Panc1 (cell line): ENCODE results near the gene APRT.

Experiments used
- CTCF ChIP-seq: fragments of 450-650 bp; IDR thresholded peaks from 2 replicates; pipeline ENCODE4 v1.5.1; 2017; ENCODE audit warnings: mild to moderate bottlenecking
- POLR2AphosphoS5 ChIP-seq: IDR thresholded peaks from 2 replicates; pipeline ENCODE4 v1.6.1; 2012; ENCODE audit warnings: mild to moderate bottlenecking, low read depth, low read length, moderate library complexity
- REST ChIP-seq, 2 experiments: IDR thresholded peaks; 2 replicates each; pipeline ENCODE4 v1.6.1; 2011 to 2012; ENCODE audit warnings: low read depth in 2 of 2, control low read depth in 1 of 2, low read length in 1 of 2, mild to moderate bottlenecking in 1 of 2, moderate library complexity in 1 of 2; ENCODE audit not compliant: insufficient read depth in 1 of 2
- SIN3A ChIP-seq: IDR thresholded peaks from 2 replicates; pipeline ENCODE4 v1.6.1; 2012; ENCODE audit warnings: low read depth, mild to moderate bottlenecking, low read length, moderate library complexity, borderline replicate concordance; ENCODE audit not compliant: insufficient read depth

GRCh38 chr16:88841521-88842307, 30.0 kb upstream of the APRT start:
- TF ChIP-seq CTCF (no peak), POLR2AphosphoS5 (no peak), REST (IDR thresholded peaks at IDR 0.05; ENCODE audit: insufficient read depth in 1 of 2, low read depth in 2 of 2, low read length in 1 of 2) (no peak), SIN3A (no peak)
